ENCODE results near the gene LIPA. TPM values are rescaled to one million over a fixed set of nuclear protein-coding genes. Genes with fewer than 3 reads are reported as not detected.

LIPA gene
- total RNA-seq = 10 to 100 TPM; 55.5 to 83.3 TPM
- 10 to 100 TPM; 26.3 to 58.0 TPM for polyA plus RNA-seq
- long read RNA-seq, donor 1, transcript LIPA-202 (10 exons, 2,782 nt) = major isoform, 117 of 156 reads
- long read RNA-seq, donor 1, partial matches to known transcripts = 14 of 156 reads
- long read RNA-seq, donor 1, other reads (novel, unspliced or antisense) = 25 of 156 reads
- long read RNA-seq, donor 2, transcript LIPA-202 (10 exons, 2,782 nt) = major isoform, 23 of 37 reads
- long read RNA-seq, donor 2, partial matches to known transcripts = 8 of 37 reads
- long read RNA-seq, donor 2, other reads (novel, unspliced or antisense) = 6 of 37 reads

DNA sequence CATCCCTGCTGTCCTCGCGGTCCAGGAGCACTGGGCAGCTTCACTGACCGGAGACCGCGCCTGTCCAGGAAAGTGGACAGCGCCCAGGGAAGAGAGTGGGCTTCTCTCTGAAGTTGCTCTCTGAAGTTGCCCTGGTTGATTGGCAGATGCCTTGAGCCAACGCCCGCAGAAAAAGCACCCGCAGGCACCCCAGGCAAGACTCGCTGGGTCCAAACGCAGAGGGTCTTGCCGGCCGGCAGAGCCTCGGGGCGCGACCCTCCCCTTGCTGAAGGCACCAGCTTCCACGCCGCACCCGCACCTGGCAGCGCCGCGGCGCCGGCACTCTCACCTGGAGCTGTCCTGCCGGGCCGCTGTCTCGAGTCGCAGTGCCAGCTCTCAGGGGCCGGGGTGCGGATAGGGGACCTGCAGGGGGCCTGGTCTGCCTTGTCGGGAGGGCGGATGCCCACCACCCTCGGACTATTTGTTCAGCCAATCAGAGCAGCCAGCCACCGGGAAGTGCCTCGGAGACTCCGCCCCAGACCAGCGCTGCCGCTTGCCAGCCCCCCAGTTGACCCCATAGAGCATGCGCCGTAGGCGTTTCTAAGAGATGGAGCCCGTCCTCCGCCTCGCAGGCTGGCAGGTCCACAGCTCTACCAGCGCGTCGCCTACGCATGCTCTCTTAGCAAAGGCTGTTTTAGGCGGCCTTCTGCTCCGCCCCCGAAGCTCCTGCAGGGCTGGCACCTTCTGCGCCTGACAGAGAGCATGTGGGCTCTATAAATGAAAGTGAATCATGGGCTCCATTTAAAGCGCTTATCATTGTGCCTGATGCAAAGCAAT lies at the start of gene LIPA:
Gene LIPA (minus strand): TSS at position 367 of the 816 bp plus-strand sequence. CDS start 4,127 bp downstream, outside the sequence.
- no peaks in the 10 kb centered on the region for H3K9me3 ChIP-seq (ENCODE audit: control insufficient read depth, low read length)
- no peaks in the 10 kb centered on the region for H3K36me3 ChIP-seq (ENCODE audit: control insufficient read depth in 1 of 2, insufficient read depth in 2 of 2, low read length in 1 of 2)
- intact Hi-C loops (cut with DNase I) = loop anchor here in 1 of 2 donors (10.0 kb wide), 1 partner anchor 313 kb away; no protein-coding TSS in a partner anchor
- peak within 1 kb of the TSS in 1 of 2 donors; percentile 71 for H3K27ac ChIP-seq (ENCODE audit: low read depth in 1 of 2, low read length in 2 of 2)
- no peaks in the 10 kb centered on the region for H3K27me3 ChIP-seq (ENCODE audit: control insufficient read depth in 1 of 2, insufficient read depth in 2 of 2, low read length in 1 of 2)
- no peaks in the 10 kb centered on the region for H3K4me1 ChIP-seq (ENCODE audit: control insufficient read depth in 1 of 2, insufficient read depth in 2 of 2, low read length in 2 of 2)
- 0 to 1% methylated on average over 49 to 53 of the region's 53 CpGs for WGBS, 2 donors
- DNase-seq = peak; percentile 98
- H3K4me3 ChIP-seq (ENCODE audit: low read length in 2 of 2) = peak within 1 kb of the TSS; percentile 62 to 74
- ATAC-seq (ENCODE audit: low FRiP score) = peak; percentile 99

DNA sequence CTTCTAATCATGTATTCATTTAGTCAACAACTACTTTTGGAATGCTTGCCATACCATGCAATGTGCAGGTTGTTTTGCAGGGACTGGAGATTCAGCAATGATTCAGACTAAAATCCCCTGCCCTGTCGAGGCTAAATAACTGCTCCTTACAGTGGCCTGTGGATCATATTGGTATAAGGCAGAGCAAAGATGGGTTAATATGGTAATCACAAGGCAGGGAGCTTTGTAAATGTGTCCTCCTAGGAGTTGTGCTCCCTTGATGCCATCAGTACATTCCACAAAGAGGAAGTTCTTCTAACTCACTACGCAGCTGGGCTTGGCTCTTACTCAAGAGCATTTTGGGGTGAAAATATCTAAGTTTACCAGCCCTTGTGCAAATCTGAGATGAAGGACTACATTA lies 49.7 kb upstream of the LIPA start:
- Histone ChIP-seq H3K27me3 (ENCODE audit: control insufficient read depth in 1 of 2, insufficient read depth in 2 of 2, low read length in 1 of 2) (no peaks in the 10 kb centered on the region), H3K4me3 (ENCODE audit: low read length in 2 of 2) (peak overlapping the region; percentile 89 to 92), H3K36me3 (ENCODE audit: control insufficient read depth in 1 of 2, insufficient read depth in 2 of 2, low read length in 1 of 2) (no peaks in the 10 kb centered on the region), H3K9me3 (ENCODE audit: control insufficient read depth, low read length) (no peaks in the 10 kb centered on the region), H3K4me1 (ENCODE audit: control insufficient read depth in 1 of 2, insufficient read depth in 2 of 2, low read length in 2 of 2) (peaks cover 1 to 3% of the 10 kb centered on the region in 2 donors), H3K27ac (ENCODE audit: low read depth in 1 of 2, low read length in 2 of 2) (peak overlapping the region; percentile 84 to 96)
- ATAC-seq (ENCODE audit: low FRiP score) (peak; percentile 55), DNase-seq (peak in 1 of 2 donors; percentile 48)
- 0 to 3% methylated on average over 2 of the region's 2 CpGs for WGBS, 2 donors
- intact Hi-C loops (cut with DNase I) = no loop called here

DNA sequence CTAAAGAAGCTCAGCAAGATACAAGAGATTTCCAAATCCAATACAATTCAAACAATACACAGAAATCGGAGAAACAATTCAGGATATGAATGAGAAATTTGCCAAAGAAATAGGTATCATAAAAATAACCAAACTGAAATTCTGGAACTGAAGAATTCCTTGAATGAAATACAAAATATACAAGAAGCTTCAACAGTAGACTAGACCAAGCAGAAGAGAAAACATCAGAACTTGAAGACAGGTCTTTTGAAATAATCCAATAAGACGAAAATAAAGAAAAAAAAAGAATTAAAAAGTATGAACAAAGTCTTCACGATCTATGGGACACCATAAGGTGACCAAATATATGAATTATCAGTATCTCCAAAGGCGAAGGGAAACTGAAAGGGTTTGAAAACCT lies 47.5 kb upstream of the LIPA start:
- H3K27me3 ChIP-seq (ENCODE audit: control insufficient read depth in 1 of 2, insufficient read depth in 2 of 2, low read length in 1 of 2) = no peaks in the 10 kb centered on the region
- H3K4me1 ChIP-seq (ENCODE audit: control insufficient read depth in 1 of 2, insufficient read depth in 2 of 2, low read length in 2 of 2) = peaks cover 1 to 7% of the 10 kb centered on the region in 2 donors
- DNase-seq (no peak), ATAC-seq (ENCODE audit: low FRiP score) (no peak)
- no peaks in the 10 kb centered on the region for H3K36me3 ChIP-seq (ENCODE audit: control insufficient read depth in 1 of 2, insufficient read depth in 2 of 2, low read length in 1 of 2)
- H3K4me3 ChIP-seq (ENCODE audit: low read length in 2 of 2) = no peak overlapping the region
- intact Hi-C loops (cut with DNase I) = no loop called here
- H3K9me3 ChIP-seq (ENCODE audit: control insufficient read depth, low read length) = no peaks in the 10 kb centered on the region
- H3K27ac ChIP-seq (ENCODE audit: low read depth in 1 of 2, low read length in 2 of 2) = no peak overlapping the region
- WGBS, 2 donors = 84 to 97% methylated on average over 4 of the region's 4 CpGs

DNA sequence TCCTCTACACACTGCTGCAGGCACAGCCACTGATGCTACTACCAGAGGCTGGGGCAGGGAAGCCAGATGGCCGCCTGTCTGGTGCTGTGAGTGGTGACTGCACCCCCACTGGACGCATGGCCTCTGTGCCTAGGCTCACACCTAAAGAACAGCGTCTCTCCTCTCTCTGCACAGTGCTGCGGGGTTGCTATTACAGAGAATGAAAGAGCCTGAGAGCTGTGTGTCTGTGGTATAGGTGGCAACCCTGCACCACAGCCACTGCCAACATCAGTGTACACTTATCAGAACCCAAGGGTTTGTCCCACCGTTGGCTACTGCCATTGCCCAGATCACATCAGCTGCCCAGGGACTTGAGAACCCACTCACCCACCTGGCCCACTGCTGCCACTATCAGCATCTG lies 46.2 kb upstream of the LIPA start:
- DNase-seq (no peak), ATAC-seq (ENCODE audit: low FRiP score) (no peak)
- no peak overlapping the region for H3K4me3 ChIP-seq (ENCODE audit: low read length in 2 of 2)
- WGBS, 2 donors = 94 to 97% methylated on average over 5 of the region's 5 CpGs
- H3K36me3 ChIP-seq (ENCODE audit: control insufficient read depth in 1 of 2, insufficient read depth in 2 of 2, low read length in 1 of 2) = no peaks in the 10 kb centered on the region
- H3K4me1 ChIP-seq (ENCODE audit: control insufficient read depth in 1 of 2, insufficient read depth in 2 of 2, low read length in 2 of 2) = peaks cover 1 to 4% of the 10 kb centered on the region in 2 donors
- H3K27ac ChIP-seq (ENCODE audit: low read depth in 1 of 2, low read length in 2 of 2) = no peak overlapping the region
- intact Hi-C loops (cut with DNase I) = no loop called here
- H3K9me3 ChIP-seq (ENCODE audit: control insufficient read depth, low read length) = no peaks in the 10 kb centered on the region
- H3K27me3 ChIP-seq (ENCODE audit: control insufficient read depth in 1 of 2, insufficient read depth in 2 of 2, low read length in 1 of 2) = no peaks in the 10 kb centered on the region

DNA sequence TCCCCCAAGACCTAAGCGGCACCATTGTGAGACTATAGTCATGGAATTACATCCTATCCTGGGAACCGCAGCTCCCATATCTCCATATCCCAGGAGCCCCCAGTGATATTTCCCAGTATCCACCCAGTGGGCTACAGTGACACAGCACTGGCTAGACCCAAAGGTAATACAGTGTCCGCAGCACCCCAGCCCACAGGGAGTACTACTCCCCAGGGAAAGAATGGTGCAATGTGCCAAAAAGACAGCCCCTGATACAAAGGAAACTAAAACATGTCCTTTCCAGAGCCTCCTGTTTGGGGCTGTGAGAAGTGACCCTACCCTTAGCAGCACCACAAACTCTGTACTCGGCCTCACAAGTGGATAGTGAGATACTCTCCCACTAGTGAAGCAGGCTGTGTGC lies 45.8 kb upstream of the LIPA start:
- Histone ChIP-seq H3K36me3 (ENCODE audit: control insufficient read depth in 1 of 2, insufficient read depth in 2 of 2, low read length in 1 of 2) (peaks cover 0 to under 1% of the 10 kb centered on the region in 2 donors), H3K9me3 (ENCODE audit: control insufficient read depth, low read length) (no peaks in the 10 kb centered on the region), H3K27ac (ENCODE audit: low read depth in 1 of 2, low read length in 2 of 2) (no peak overlapping the region), H3K4me3 (ENCODE audit: low read length in 2 of 2) (no peak overlapping the region), H3K27me3 (ENCODE audit: control insufficient read depth in 1 of 2, insufficient read depth in 2 of 2, low read length in 1 of 2) (no peaks in the 10 kb centered on the region), H3K4me1 (ENCODE audit: control insufficient read depth in 1 of 2, insufficient read depth in 2 of 2, low read length in 2 of 2) (peaks cover 1 to 4% of the 10 kb centered on the region in 2 donors)
- DNase-seq = no peak
- 97% methylated on average over 4 of the region's 4 CpGs for WGBS, 2 donors
- intact Hi-C loops (cut with DNase I) = no loop called here
- ATAC-seq (ENCODE audit: low FRiP score) = no peak

DNA sequence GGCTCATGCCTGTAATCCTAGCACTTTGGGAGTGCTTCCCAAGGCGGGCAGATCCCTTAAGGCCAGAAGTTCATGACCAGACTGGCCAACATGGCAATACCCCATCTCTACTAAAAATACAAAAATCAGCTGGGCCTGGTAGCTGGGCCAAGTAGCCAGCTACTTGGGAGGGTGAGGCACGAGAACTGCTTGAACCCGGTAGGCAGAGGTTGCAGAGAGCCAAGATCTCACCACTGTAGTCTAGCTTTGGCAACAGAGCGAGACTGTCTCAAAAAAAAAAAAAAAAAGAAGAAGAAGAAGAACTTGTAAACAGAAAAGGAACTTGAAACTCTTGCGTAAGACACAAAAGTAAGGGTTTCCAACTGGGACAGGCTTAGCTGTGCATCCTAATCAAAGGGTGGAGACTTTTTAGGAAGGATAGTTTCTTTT lies 44.7 kb upstream of the LIPA start:
- peak; percentile 71 for ATAC-seq (ENCODE audit: low FRiP score)
- peak in 1 of 2 donors; percentile 64 for DNase-seq
- intact Hi-C loops (cut with DNase I) = no loop called here
- 50 to 60% methylated on average over 5 of the region's 5 CpGs for WGBS, 2 donors
- peaks cover 0 to 6% of the 10 kb centered on the region in 2 donors for H3K36me3 ChIP-seq (ENCODE audit: control insufficient read depth in 1 of 2, insufficient read depth in 2 of 2, low read length in 1 of 2)
- no peak overlapping the region for H3K4me3 ChIP-seq (ENCODE audit: low read length in 2 of 2)
- H3K4me1 ChIP-seq (ENCODE audit: control insufficient read depth in 1 of 2, insufficient read depth in 2 of 2, low read length in 2 of 2) = peaks cover 1 to 4% of the 10 kb centered on the region in 2 donors
- no peaks in the 10 kb centered on the region for H3K27me3 ChIP-seq (ENCODE audit: control insufficient read depth in 1 of 2, insufficient read depth in 2 of 2, low read length in 1 of 2)
- no peaks in the 10 kb centered on the region for H3K9me3 ChIP-seq (ENCODE audit: control insufficient read depth, low read length)
- H3K27ac ChIP-seq (ENCODE audit: low read depth in 1 of 2, low read length in 2 of 2) = peak overlapping the region in 1 of 2 donors; percentile 59

DNA sequence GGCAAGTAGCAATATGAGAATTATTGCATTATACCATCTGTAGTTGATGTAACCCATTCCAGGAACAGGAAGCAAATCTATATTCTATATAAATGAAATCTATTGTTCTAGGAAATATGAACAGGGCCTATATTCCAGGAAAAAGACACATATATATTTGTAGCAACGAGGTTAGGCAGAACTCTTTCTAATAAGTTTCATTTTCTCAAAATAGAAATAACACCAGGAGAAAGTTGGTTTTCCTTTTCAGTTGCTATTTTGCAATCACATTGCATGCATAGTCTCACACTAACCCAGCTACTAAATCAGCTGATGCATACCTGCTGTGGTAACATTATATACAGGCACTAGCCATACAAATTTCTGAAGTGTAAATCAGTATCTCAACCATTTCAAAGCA lies 44.0 kb upstream of the LIPA start:
- intact Hi-C loops (cut with DNase I) = no loop called here
- peak; percentile 70 for ATAC-seq (ENCODE audit: low FRiP score)
- Histone ChIP-seq H3K27ac (ENCODE audit: low read depth in 1 of 2, low read length in 2 of 2) (no peak overlapping the region), H3K27me3 (ENCODE audit: control insufficient read depth in 1 of 2, insufficient read depth in 2 of 2, low read length in 1 of 2) (no peaks in the 10 kb centered on the region), H3K4me3 (ENCODE audit: low read length in 2 of 2) (no peak overlapping the region), H3K4me1 (ENCODE audit: control insufficient read depth in 1 of 2, insufficient read depth in 2 of 2, low read length in 2 of 2) (peaks cover 0 to 4% of the 10 kb centered on the region in 2 donors), H3K36me3 (ENCODE audit: control insufficient read depth in 1 of 2, insufficient read depth in 2 of 2, low read length in 1 of 2) (peaks cover 0 to 6% of the 10 kb centered on the region in 2 donors), H3K9me3 (ENCODE audit: control insufficient read depth, low read length) (no peaks in the 10 kb centered on the region)
- WGBS, 2 donors = 5% methylated on average over 1 of the region's 1 CpG
- no peak for DNase-seq

DNA sequence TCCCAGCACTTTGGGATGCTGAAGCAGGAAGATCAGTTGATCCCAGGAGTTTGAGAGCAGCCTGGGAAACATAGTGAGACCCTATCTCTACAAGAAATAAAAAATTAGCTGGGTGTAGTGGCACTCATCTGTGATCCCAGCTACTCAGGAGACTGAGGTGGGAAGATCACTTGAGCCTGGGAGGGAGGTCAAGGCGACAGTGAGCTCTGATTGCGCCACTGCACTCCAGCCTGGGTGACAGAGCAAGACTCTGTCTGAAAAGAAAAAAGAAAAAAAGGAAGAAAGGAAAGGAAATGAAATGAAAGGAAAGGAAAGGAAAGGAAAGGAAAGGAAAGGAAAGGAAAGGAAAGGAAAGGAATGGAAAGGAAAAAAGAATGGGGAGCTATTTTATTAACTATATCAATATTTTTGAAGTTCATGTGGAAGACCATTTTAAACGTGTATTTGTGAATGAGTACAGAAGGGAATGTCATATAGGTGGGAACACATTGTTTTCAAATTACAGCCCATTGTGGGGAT lies 43.2 kb upstream of the LIPA start:
- WGBS, 2 donors = 83 to 89% methylated on average over 3 of the region's 3 CpGs
- intact Hi-C loops (cut with DNase I) = no loop called here

More for the DNA sequence above, 43.2 kb upstream of the LIPA start:
- Histone ChIP-seq H3K27ac (ENCODE audit: low read depth in 1 of 2, low read length in 2 of 2) (no peak overlapping the region), H3K9me3 (ENCODE audit: control insufficient read depth, low read length) (no peaks in the 10 kb centered on the region), H3K27me3 (ENCODE audit: control insufficient read depth in 1 of 2, insufficient read depth in 2 of 2, low read length in 1 of 2) (no peaks in the 10 kb centered on the region), H3K4me1 (ENCODE audit: control insufficient read depth in 1 of 2, insufficient read depth in 2 of 2, low read length in 2 of 2) (peaks cover 0 to 4% of the 10 kb centered on the region in 2 donors), H3K36me3 (ENCODE audit: control insufficient read depth in 1 of 2, insufficient read depth in 2 of 2, low read length in 1 of 2) (peaks cover 0 to 6% of the 10 kb centered on the region in 2 donors), H3K4me3 (ENCODE audit: low read length in 2 of 2) (no peak overlapping the region)
- DNase-seq (no peak), ATAC-seq (ENCODE audit: low FRiP score) (no peak)

Data from aorta (tissue), 5 donors.